ENCODE measurements around the gene OXNAD1. TPM values are rescaled to one million over a fixed set of nuclear protein-coding genes. Genes with fewer than 3 reads are reported as not detected.
A peak's percentile ranks its signal among the peaks of the same experiment; 100 is the strongest.

The OXNAD1 gene
- total and polyA plus RNA-seq, 2 of the 13 experiments (the other 11 are each of a cell fraction or from before 2014, with no cell fraction given): 9.9 to 18.8 TPM

- peak; percentile 87 for TF ChIP-seq PAXIP1 (CRISPR knock-in tag; conservative IDR thresholded peaks at IDR 0.05)
- TF ChIP-seq, protein P1, sequence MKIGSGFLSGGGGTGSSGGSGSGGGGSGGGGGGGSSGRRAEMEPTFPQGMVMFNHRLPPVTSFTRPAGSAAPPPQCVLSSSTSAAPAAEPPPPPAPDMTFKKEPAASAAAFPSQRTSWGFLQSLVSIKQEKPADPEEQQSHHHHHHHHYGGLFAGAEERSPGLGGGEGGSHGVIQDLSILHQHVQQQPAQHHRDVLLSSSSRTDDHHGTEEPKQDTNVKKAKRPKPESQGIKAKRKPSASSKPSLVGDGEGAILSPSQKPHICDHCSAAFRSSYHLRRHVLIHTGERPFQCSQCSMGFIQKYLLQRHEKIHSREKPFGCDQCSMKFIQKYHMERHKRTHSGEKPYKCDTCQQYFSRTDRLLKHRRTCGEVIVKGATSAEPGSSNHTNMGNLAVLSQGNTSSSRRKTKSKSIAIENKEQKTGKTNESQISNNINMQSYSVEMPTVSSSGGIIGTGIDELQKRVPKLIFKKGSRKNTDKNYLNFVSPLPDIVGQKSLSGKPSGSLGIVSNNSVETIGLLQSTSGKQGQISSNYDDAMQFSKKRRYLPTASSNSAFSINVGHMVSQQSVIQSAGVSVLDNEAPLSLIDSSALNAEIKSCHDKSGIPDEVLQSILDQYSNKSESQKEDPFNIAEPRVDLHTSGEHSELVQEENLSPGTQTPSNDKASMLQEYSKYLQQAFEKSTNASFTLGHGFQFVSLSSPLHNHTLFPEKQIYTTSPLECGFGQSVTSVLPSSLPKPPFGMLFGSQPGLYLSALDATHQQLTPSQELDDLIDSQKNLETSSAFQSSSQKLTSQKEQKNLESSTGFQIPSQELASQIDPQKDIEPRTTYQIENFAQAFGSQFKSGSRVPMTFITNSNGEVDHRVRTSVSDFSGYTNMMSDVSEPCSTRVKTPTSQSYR (CRISPR knock-in tag; IDR thresholded peaks at IDR 0.05; ENCODE audit: borderline replicate concordance): peak; percentile 5; the same call in 1 of the 2 replicates
- peak; percentile 92 for TF ChIP-seq CEBPB (IDR thresholded peaks at IDR 0.05; ENCODE audit: borderline replicate concordance, low read depth, low read length)
- peak; percentile 60; the same call in 1 of the 2 replicates for TF ChIP-seq EHMT2 (IDR thresholded peaks at IDR 0.05; ENCODE audit: borderline replicate concordance, low read depth, low read length)
- no peak for TF ChIP-seq SALL2 (CRISPR knock-in tag; IDR thresholded peaks at IDR 0.05)
- peak; percentile 36; the same call in 1 of the 2 replicates for TF ChIP-seq ZNF614 (CRISPR knock-in tag; IDR thresholded peaks at IDR 0.05; ENCODE audit: borderline replicate concordance)
- 0 out of 2 replicates have a peak, but pooled peaks have one; percentile 6 for TF ChIP-seq ZKSCAN8 (CRISPR knock-in tag; IDR thresholded peaks at IDR 0.05; ENCODE audit: borderline replicate concordance)
- TF ChIP-seq TP53 (CRISPR knock-in tag; conservative IDR thresholded peaks at IDR 0.05): no peak
- peak; percentile 61; the same call in 1 of the 2 replicates for TF ChIP-seq DDIT3 (CRISPR knock-in tag; IDR thresholded peaks at IDR 0.05)
- peak; percentile 56; the same call in 1 of the 2 replicates for TF ChIP-seq TARDBP (CRISPR knock-in tag; IDR thresholded peaks at IDR 0.05)
- no peak for TF ChIP-seq MAF1 (CRISPR knock-in tag; IDR thresholded peaks at IDR 0.05; ENCODE audit: borderline replicate concordance)
- no peak for TF ChIP-seq SALL1 (CRISPR knock-in tag; IDR thresholded peaks at IDR 0.05)
- TF ChIP-seq NR2F1 (CRISPR knock-in tag; IDR thresholded peaks at IDR 0.05): peak in 1 of 2 experiments; percentile 59; a peak in 2 of 4 replicates
- TF ChIP-seq ZNF530 (CRISPR knock-in tag; IDR thresholded peaks at IDR 0.05; ENCODE audit: low read depth): no peak
- peak; percentile 49 for TF ChIP-seq SAP130 (CRISPR knock-in tag; IDR thresholded peaks at IDR 0.05; ENCODE audit: low read depth)
- peak; percentile 42; the same call in 1 of the 2 replicates for TF ChIP-seq NR2C2 (CRISPR knock-in tag; IDR thresholded peaks at IDR 0.05; ENCODE audit: borderline replicate concordance)
- no peak for TF ChIP-seq ZFP36 (IDR thresholded peaks at IDR 0.05; ENCODE audit: borderline replicate concordance, low read depth, low read length, partially characterized antibody)
- TF ChIP-seq ZNF713 (CRISPR knock-in tag; IDR thresholded peaks at IDR 0.05): no peak
- TF ChIP-seq HNF4A (CRISPR knock-in tag; IDR thresholded peaks at IDR 0.05): peak; percentile 80
- TF ChIP-seq ZNF264 (CRISPR knock-in tag; IDR thresholded peaks at IDR 0.05): 0 out of 2 replicates have a peak, but pooled peaks have one; percentile 52
Observed at GRCh38 chr3:16331319-16331883, 66.4 kb downstream of the OXNAD1 start (continued).

All from HepG2 (cell line).